Urinary bladder (tissue), 4 donors: Measurements from ENCODE around the gene RNASEH1. TPM values are rescaled to one million over a fixed set of nuclear protein-coding genes. Genes with fewer than 3 reads are reported as not detected.
A peak's percentile ranks its signal among the peaks of the same experiment; 100 is the strongest.

Experiments
- DNase-seq: peaks from one replicate; pipeline ENCODE4 v3.0.0-alpha.2; 2015; ENCODE audit errors: extremely low spot score
- H3K27ac ChIP-seq: one replicate; pipeline ENCODE4 v1.5.1; 2013; ENCODE audit warnings: low read depth, mild to moderate bottlenecking, moderate library complexity
- H3K36me3 ChIP-seq: one replicate; pipeline ENCODE4 v1.6.1; 2013; ENCODE audit warnings: mild to moderate bottlenecking, moderate library complexity; ENCODE audit not compliant: insufficient read depth
- H3K4me1 ChIP-seq: one replicate; pipeline ENCODE4 v1.6.1; 2013; ENCODE audit warnings: mild to moderate bottlenecking, moderate library complexity; ENCODE audit not compliant: insufficient read depth
- H3K4me3 ChIP-seq: one replicate; pipeline ENCODE4 v1.5.1; 2013; ENCODE audit warnings: low read depth, low read length
- WGBS: extraction: QIAGEN DNeasy Blood & Tissue Kit; methylation state at CpG from one replicate; pipeline ENCODE4 v1.1.7; 2013; 5-methylcytosine and 5-hydroxymethylcytosine counted together
- polyA plus RNA-seq: library from polyadenylated mRNA; stranded (reverse); fragments of 200-250 nt; gene quantifications from one replicate; pipeline ENCODE4 v1.2.3, GENCODE V29; 2013
- total RNA-seq: library from RNA; depleted of rRNA; stranded (reverse); fragments of >200 nt; gene quantifications from one replicate; pipeline ENCODE4 v1.2.3, GENCODE V29; 2014
- donor health status: healthy with polysubstance abuse.
- donor health status: healthy.

RNASEH1 gene
- total and polyA plus RNA-seq, 2 donors = 18.1 to 22.2 TPM

DNA sequence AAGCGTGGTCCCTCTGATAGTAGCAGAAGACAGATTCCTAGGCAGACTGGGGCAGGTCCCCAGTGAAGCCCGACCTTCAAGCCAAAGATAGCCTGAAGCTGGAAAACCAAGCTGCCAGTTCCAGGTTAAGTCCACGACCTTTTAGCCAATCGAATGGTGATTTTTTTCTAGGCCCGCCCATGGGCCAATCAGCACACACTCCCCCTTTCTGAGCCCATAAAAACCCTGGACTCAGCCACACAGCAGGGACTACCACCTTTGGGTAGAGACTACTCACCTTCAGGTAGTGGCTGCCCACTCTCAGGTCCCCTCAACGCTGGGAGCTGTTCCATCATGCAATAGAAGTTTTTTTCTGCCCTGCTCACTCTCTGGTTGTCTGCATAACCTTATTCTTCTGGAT, 24.3 kb downstream of the RNASEH1 start:
- no peak overlapping the region for H3K27ac ChIP-seq
- no peaks in the 10 kb centered on the region for H3K36me3 ChIP-seq
- 86% methylated on average over 6 of the region's 6 CpGs for WGBS
- H3K4me1 ChIP-seq = no peaks in the 10 kb centered on the region
- no peak overlapping the region for H3K4me3 ChIP-seq
- no peak for DNase-seq

DNA sequence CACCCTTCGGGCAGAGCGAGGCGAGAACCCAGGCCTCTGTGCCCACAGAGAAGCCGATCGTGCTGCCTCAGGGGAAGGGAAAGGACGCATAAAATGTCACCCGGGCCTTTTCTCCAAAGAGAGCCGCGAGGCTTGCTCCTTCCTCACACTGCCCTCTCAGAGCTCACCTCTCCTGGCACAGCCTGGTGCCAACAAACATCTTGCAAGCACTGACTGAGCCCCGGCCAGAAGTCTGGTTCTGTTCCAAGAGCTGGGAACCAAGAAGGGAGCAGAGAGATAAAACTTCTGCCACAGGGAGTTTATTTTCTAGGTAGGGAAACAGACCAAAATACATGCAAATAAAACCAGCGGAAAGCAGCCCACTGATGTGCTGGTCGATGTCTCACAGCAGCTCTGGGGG, 25.2 kb downstream of the RNASEH1 start:
- Histone ChIP-seq H3K4me1 (no peaks in the 10 kb centered on the region), H3K4me3 (no peak overlapping the region), H3K27ac (no peak overlapping the region), H3K36me3 (no peaks in the 10 kb centered on the region)
- DNase-seq = no peak
- 78% methylated on average over 12 of the region's 12 CpGs for WGBS

DNA sequence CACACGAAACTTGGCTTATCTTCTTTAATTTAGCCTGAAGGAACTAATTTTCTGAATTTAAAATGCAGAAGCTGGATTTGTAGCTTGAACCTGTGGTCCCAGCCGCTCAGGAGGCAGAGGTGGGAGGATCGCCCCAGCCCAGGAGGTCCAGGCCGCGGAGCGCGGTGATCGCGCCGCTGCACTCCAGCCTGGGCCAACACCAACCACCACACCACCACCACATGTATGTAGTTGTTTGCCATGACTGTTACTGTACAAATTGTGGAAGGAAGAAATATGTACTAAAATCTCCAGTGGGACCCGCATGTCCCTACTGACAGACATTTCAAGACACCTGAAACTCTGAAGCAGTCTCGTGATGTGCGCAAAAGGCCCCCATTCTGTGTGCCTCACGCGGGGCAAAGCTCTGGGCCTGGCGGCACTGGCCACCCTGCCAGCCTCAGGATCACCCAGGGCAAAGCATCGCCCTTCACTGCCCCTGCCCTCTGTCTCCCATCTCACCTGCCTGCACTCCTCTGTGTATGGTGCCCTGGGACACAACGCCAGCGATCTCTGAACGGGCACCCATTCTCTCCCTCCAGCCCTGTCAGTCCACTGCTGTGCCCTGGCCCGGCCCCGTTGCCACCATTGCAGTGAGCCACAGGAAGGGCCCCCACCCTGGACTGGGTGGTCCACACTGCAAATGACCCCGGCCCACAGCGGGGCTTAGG, 28.7 kb downstream of the RNASEH1 start:
- no peaks in the 10 kb centered on the region for H3K4me1 ChIP-seq
- no peak overlapping the region for H3K27ac ChIP-seq
- no peak overlapping the region for H3K4me3 ChIP-seq
- no peaks in the 10 kb centered on the region for H3K36me3 ChIP-seq
- DNase-seq = no peak
- 97% methylated on average over 24 of the region's 24 CpGs for WGBS

DNA sequence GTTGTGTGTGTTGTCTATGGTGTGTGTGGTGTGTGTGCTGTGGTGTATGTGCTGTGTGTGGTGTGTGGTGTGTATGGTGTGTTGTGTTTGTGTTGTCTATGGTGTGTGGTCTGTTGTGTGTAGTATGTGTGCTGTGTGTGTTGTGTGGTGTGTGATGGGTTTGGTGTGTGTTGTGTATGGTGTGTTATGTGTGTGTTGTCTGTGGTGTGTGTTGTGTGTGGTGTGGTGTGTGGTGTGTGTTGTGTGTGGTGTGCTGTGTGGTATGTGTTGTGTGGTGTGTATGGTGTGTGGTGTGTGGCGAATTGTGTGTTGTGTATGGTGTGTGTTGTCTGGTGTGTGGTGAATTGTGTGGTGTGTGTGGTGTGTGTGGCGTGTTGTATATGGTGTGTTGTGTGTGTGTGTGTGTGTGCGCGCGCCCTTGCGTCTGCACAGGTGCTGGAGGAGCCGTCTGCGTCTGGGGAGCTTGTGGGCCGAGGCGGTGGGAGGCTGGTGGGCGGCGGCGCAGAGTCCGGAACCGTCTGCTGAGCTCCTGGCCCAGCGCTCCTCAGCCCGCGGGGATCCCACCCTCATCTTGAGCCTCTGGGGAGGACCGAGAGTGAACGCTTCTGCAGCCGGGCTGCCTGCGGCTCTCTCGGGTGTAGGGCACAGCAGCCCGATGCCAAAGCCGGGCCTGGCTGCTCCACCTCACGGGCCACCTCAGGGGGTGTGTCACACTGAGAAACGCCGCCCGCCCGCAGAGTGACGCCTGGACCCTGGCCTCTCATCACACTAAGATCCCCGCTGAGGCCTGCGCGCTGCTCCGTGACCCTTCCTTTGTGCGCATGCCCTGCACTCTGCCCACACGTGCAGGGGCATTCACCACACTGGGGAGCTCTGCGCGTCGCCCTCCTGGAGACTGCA, 30.0 kb downstream of the RNASEH1 start:
- no peak overlapping the region for H3K27ac ChIP-seq
- peaks cover 4% of the 10 kb centered on the region for H3K4me1 ChIP-seq
- WGBS = 90% methylated on average over 40 of the region's 40 CpGs
- DNase-seq = no peak
- H3K36me3 ChIP-seq = no peaks in the 10 kb centered on the region
- H3K4me3 ChIP-seq = no peak overlapping the region

DNA sequence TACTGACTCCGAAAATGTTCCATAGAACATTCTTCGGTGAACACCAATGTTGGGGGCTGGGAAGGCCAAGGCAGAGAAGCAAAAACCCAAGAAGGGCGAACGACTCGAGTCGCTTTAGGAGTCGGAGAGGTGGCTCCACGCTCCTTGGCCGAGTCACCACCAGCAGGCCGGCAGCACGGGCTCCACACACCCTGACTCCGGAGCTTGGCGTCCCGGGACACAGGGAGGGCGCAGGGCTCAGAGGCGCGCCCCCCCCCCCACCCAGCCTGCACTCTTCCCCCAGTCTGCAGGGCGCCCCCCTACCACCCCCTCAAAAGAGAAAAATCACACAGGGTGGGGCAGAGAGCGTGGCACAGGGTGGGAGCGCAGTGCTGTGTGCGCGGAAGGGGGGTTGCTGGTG, 31.3 kb downstream of the RNASEH1 start:
- Histone ChIP-seq H3K4me3 (no peak overlapping the region), H3K36me3 (no peaks in the 10 kb centered on the region), H3K4me1 (peaks cover 6% of the 10 kb centered on the region), H3K27ac (no peak overlapping the region)
- WGBS = 90% methylated on average over 22 of the region's 22 CpGs
- no peak for DNase-seq

DNA sequence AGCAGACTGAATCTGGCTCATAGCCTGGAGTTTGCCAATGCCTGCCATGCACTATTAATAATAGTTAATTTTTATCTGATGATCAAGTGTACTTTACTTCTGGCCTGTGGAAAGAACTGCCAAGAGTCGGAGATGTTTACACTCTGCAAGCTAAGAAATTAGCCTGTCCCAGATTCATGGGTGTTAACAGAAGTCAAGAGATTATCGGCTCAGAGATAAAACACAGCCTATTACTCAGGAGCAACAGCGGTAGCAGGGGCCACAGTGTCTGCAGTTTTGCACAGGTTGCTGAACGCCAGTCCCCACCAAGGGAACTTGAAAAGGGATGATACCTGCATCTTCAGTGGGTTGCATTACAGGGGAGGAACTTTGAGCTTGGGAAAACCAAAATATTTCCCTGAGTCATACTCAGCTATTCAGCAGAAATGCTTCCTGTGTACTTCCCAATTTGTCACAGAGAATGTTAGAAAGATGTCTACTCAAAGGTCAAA, 34.5 kb downstream of the RNASEH1 start:
- H3K36me3 ChIP-seq = no peaks in the 10 kb centered on the region
- H3K27ac ChIP-seq = no peak overlapping the region
- no peak for DNase-seq
- no peak overlapping the region for H3K4me3 ChIP-seq
- WGBS = 19% methylated on average over 4 of the region's 4 CpGs
- H3K4me1 ChIP-seq = peaks cover 6% of the 10 kb centered on the region

DNA sequence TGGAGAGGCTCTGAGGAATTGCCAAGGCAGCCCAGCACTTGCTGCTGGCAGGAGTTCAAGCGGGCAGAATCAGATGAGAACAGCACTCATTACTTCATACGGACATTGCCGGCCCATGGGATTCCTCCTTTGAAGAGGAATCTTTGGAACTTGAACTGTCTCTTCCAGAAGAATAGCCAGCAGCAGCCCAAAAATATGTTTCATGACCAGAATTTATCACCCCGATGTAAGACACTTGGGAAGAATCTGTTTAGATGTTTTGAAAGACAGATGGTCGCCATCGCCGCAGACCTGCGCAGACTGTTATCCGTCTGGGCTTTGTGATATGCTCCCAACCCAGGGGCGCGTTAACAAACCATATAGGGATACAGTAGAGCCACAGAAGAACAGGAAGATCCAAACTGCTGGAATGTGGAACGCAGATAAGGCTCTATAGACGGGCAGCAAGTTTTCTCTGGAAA, 35.1 kb downstream of the RNASEH1 start:
- no peak for DNase-seq
- Histone ChIP-seq H3K4me3 (no peak overlapping the region), H3K27ac (peak overlapping the region; percentile 33), H3K36me3 (no peaks in the 10 kb centered on the region), H3K4me1 (peaks cover 6% of the 10 kb centered on the region)
- 31% methylated on average over 13 of the region's 13 CpGs for WGBS

DNA sequence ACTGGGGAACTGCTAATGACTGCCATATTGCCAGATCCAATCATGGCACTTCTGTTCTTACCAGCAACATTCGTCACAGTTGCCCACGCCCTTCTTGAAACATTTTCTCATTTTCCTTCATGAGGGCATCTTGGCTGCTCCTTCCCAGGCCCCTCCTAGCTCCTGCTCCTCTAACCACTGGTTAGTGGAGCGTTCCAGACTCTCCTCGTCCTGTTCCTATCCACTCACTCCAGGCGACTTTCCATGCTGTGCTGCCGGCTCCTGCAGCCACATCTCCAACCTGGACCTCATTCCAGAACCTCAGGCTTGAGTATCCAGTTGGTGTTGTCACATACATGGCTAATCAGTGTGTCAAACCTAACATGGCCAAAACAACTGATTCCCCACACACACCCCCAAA, 37.5 kb downstream of the RNASEH1 start:
- H3K4me3 ChIP-seq = no peak overlapping the region
- H3K27ac ChIP-seq = no peak overlapping the region
- H3K36me3 ChIP-seq = no peaks in the 10 kb centered on the region
- DNase-seq = no peak
- 92% methylated on average over 6 of the region's 6 CpGs for WGBS
- peaks cover 6% of the 10 kb centered on the region for H3K4me1 ChIP-seq

DNA sequence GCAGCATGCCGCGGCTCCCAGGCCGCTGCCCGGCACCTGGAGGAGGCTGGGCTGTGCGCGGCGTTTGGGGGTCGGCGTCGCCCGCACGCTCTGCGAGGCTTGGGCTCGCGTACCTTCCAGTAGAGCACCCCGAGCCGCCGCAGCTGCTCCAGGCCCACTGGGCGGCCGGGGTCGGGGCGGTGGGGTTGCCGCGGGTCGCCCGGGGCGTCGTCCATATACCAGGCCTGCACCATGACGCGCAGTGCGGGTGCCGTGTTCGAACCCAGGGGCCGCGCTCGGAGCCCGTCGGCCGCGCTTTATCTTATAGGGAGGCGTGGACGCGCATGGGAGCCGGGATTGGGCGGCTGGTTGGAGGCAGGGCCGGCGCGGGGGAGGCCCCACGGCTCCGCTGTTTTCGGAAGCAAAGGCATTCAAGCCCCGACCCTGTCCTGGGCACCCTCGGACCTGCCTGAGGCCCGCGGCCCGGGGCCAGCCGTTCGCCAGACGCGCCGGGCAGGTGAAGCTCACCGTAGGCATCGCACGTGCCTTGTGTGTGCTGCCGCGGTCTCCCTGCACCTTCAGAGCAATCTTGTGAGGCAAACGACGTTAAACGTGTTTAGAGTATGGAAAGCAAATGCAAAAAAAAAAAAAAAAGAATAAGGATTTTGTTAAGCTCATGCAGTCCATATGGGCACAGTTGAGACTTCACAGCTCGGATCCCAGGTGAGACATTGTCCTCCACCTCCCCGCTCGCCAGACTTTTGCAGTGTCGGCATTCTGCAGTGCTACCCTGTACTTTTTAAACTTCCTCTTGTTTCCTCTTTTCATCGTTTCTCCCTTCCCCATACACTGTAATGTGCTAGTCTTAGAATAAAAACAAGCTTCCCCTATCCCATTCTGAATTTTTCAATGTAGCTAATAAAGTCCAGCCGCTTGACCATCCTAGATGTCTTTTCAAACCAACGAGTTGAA, 38.6 kb downstream of the RNASEH1 start, which contains the start of gene ADI1:
Gene ADI1, minus strand, starts transcription at position 277 of the 951 bp plus-strand sequence. Its CDS starts 44 bp downstream, at position 233.
- H3K4me3 ChIP-seq = peak within 1 kb of the TSS; percentile 80
- 2% methylated on average over 76 of the region's 76 CpGs for WGBS
- H3K27ac ChIP-seq = peak within 1 kb of the TSS; percentile 95
- no peak for DNase-seq
- peaks cover 6% of the 10 kb centered on the region for H3K4me1 ChIP-seq
- no peaks in the 10 kb centered on the region for H3K36me3 ChIP-seq

DNA sequence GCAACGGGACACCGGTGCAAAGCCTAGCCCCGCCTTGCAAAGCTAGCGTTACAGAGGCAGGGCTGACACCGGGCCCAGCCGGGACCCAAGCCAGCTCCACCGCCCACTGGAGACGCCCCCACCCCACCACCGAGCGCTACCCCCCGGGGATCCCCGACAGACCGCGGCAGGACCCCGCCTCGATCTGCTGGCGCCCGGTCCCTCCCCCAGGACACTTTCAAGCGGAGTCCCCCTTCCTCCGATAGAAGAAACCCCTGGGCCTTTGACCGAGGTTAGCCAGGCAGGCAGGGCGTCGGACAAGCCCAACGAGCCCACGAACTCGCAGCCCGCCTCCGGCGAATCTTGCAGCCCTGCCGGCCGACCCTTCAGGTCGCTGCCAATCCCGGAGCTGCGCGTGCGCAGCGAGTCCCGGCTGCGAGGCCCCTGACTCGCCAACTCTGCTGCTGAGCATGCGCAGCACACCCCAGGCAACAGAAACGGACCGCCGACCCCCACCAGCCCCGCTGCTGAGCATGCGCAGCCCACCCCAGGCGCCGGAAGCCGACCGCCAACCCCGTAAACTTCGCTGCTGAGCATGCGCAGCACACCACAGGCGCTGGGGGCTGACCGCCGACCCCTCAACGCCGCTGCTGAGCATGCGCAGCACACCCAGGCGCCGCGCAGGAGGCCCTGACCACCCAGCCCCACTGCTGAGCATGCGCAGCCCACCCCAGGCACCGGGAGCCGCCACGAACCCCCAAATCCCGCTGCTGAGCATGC, 39.5 kb downstream of the RNASEH1 start:
- WGBS = under 1% methylated on average over 67 of the region's 67 CpGs
- peaks cover 6% of the 10 kb centered on the region for H3K4me1 ChIP-seq
- peak; percentile 92 for DNase-seq
- peak overlapping the region; percentile 80 for H3K4me3 ChIP-seq
- peak overlapping the region; percentile 95 for H3K27ac ChIP-seq
- no peaks in the 10 kb centered on the region for H3K36me3 ChIP-seq

DNA sequence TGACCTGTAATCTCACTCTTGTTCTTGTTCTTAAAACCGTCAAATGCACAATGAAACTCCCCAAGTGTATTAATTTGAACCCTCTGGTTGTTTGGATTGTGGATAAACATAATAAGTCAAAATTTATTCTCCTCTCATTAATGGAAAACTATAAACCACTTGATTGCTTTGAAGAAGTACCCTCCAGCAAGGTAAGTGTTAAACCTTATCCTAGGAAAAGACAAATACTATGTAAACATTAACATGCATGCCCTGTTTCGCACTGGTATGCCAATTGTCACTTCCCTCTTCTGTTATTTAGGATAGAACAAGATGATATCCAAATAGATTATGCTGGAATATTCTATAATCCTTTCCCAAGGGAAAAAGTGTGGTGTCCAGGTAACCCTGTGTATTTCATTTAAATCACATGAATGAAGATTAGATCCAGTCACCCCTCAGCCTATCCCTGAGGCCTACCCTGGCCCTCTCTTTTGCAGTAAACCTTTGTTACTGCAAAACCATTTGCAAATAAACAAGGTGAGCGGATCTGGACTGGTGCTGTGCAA, 40.1 kb downstream of the RNASEH1 start:
- 24% methylated on average over 3 of the region's 3 CpGs for WGBS

DNA sequence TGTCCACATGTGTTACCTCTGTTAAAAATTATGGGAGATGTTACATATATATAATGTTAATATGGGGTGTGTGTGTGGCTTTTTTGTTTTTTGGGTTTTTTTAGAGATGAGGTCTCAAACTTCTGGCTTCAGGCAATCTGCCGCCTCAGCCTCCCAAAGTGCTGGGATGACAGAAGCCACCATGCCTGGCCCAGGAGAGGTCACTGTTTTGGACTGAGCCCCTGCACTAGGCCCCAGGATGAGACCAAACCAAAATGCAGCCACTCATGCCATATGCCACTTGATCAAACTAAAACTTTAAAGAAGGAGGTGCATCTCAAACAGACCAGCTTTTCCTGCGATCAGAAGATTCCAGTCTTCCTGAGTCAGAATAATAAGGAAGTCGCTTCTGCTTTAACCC, 41.3 kb downstream of the RNASEH1 start:
- no peak for DNase-seq
- WGBS = 94% methylated on average over 3 of the region's 3 CpGs
- H3K27ac ChIP-seq = no peak overlapping the region

More for the DNA sequence above, 40.1 kb downstream of the RNASEH1 start:
- no peak for DNase-seq
- H3K27ac ChIP-seq = peak overlapping the region; percentile 87
- peaks cover under 1% of the 10 kb centered on the region for H3K4me1 ChIP-seq
- peaks cover 2% of the 10 kb centered on the region for H3K36me3 ChIP-seq
- peak overlapping the region; percentile 80 for H3K4me3 ChIP-seq

More for the DNA sequence above, 41.3 kb downstream of the RNASEH1 start:
- H3K36me3 ChIP-seq = peaks cover 2% of the 10 kb centered on the region
- H3K4me1 ChIP-seq = no peaks in the 10 kb centered on the region
- H3K4me3 ChIP-seq = no peak overlapping the region
